Neural cell (in vitro differentiated cells): ENCODE measurements around the gene BORCS5. TPM values are rescaled to one million over a fixed set of nuclear protein-coding genes. Genes with fewer than 3 reads are reported as not detected.

Experiments used
- H2AFZ ChIP-seq: fragments of 200-600, 300-800 bp; sonication (generic), shearing (Covaris generic); 2 replicates; pipeline ENCODE4 v1.6.0; 2014; ENCODE audit warnings: low read depth, mild to moderate bottlenecking, antibody characterized with exemption, low read length, moderate library complexity
- H3F3A ChIP-seq: fragments of 200-600 bp; shearing (Covaris generic); 2 replicates; pipeline ENCODE4 v1.6.1; 2016; ENCODE audit warnings: mild to moderate bottlenecking, moderate library complexity, mixed read lengths, antibody characterized with exemption, low read length; ENCODE audit not compliant: insufficient read depth, poor library complexity, severe bottlenecking
- H3K27ac ChIP-seq: fragments of 200-600, 300-800 bp; sonication (generic), shearing (Covaris generic); 2 replicates; pipeline ENCODE4 v1.5.1; 2014; ENCODE audit warnings: mild to moderate bottlenecking, low read length, moderate library complexity
- H3K27me3 ChIP-seq: fragments of 300-800, 200-600 bp; sonication (generic), shearing (Covaris generic); 2 replicates; pipeline ENCODE4 v1.6.0; 2014; ENCODE audit warnings: mild to moderate bottlenecking, low read depth, low read length, moderate library complexity; ENCODE audit not compliant: insufficient read depth
- H3K36me3 ChIP-seq: fragments of 300-800, 200-600 bp; sonication (generic), shearing (Covaris generic); 2 replicates; pipeline ENCODE4 v1.5.1; 2014; ENCODE audit warnings: mild to moderate bottlenecking, antibody characterized with exemption, low read length, moderate library complexity; ENCODE audit not compliant: insufficient read depth
- H3K4me2 ChIP-seq: fragments of 300-800, 200-600 bp; sonication (generic), shearing (Covaris generic); 2 replicates; pipeline ENCODE4 v1.6.0; 2014; ENCODE audit warnings: mild to moderate bottlenecking, low read length
- H3K4me3 ChIP-seq: fragments of 300-800, 200-600 bp; sonication (generic), shearing (Covaris generic); 2 replicates; pipeline ENCODE4 v1.5.1; 2014; ENCODE audit warnings: mild to moderate bottlenecking, low read length, moderate library complexity
- H3K79me2 ChIP-seq: fragments of 200-600 bp; shearing (Covaris generic); replicated peaks from 2 replicates; pipeline ENCODE4 v1.6.0; 2014; ENCODE audit warnings: mild to moderate bottlenecking, low read length, moderate library complexity; ENCODE audit not compliant: insufficient read depth
- H3K9ac ChIP-seq: fragments of 300-800, 200-600 bp; sonication (generic), shearing (Covaris generic); 2 replicates; pipeline ENCODE4 v1.6.1; 2016; ENCODE audit warnings: mild to moderate bottlenecking, low read length, mixed read lengths
- H3K9me2 ChIP-seq: fragments of 200-600 bp; shearing (Covaris generic); 2 replicates; pipeline ENCODE4 v1.6.1; 2016; ENCODE audit warnings: mild to moderate bottlenecking, low read length, mixed read lengths; ENCODE audit not compliant: insufficient read depth
- H3K9me3 ChIP-seq: fragments of 200-600, 300-800 bp; sonication (generic), shearing (Covaris generic); 2 replicates; pipeline ENCODE4 v1.6.1; 2016; ENCODE audit warnings: mild to moderate bottlenecking, mixed run types, low read length, moderate library complexity, mixed read lengths
- H4K20me1 ChIP-seq: fragments of 200-600 bp; shearing (Covaris generic); 2 replicates; pipeline ENCODE4 v1.6.1; 2016; ENCODE audit warnings: mild to moderate bottlenecking, mixed run types; ENCODE audit not compliant: insufficient read depth
- CTCF ChIP-seq: fragments of 450-650 bp; IDR thresholded peaks from 2 replicates; pipeline ENCODE4 v1.5.1; 2014; ENCODE audit warnings: antibody characterized with exemption, mild to moderate bottlenecking, moderate library complexity; ENCODE audit not compliant: poor library complexity, severe bottlenecking
- EP300 ChIP-seq: fragments of 450-650 bp; conservative IDR thresholded peaks from 2 replicates; pipeline ENCODE4 v1.6.1; 2014; ENCODE audit warnings: antibody characterized with exemption, mild to moderate bottlenecking, moderate library complexity; ENCODE audit not compliant: poor library complexity, severe bottlenecking
- EZH2 ChIP-seq: fragments of 200-600, 300-800 bp; shearing (Covaris generic), sonication (generic); IDR thresholded peaks from 2 replicates; pipeline ENCODE4 v1.6.1; 2014; ENCODE audit warnings: antibody characterized with exemption, low read length, borderline replicate concordance, mild to moderate bottlenecking; ENCODE audit not compliant: insufficient read depth, poor library complexity, severe bottlenecking
- MXI1 ChIP-seq: fragments of 450-650 bp; conservative IDR thresholded peaks from 2 replicates; pipeline ENCODE4 v1.6.1; 2014; ENCODE audit warnings: antibody characterized with exemption, mild to moderate bottlenecking; ENCODE audit not compliant: poor library complexity, severe bottlenecking
- POLR2AphosphoS5 ChIP-seq: IDR thresholded peaks from 2 replicates; pipeline ENCODE4 v1.6.1; 2012
- RAD21 ChIP-seq: fragments of 450-650 bp; conservative IDR thresholded peaks from 2 replicates; pipeline ENCODE4 v1.6.1; 2014; ENCODE audit warnings: antibody characterized with exemption, mild to moderate bottlenecking, moderate library complexity
- REST ChIP-seq: IDR thresholded peaks from 2 replicates; pipeline ENCODE4 v1.6.1; 2012; ENCODE audit warnings: borderline replicate concordance
- SMC3 ChIP-seq: fragments of 450-650 bp; conservative IDR thresholded peaks from 2 replicates; pipeline ENCODE4 v1.6.1; 2014; ENCODE audit warnings: antibody characterized with exemption, mild to moderate bottlenecking, moderate library complexity; ENCODE audit not compliant: poor library complexity
- TAF1 ChIP-seq: IDR thresholded peaks from 2 replicates; pipeline ENCODE4 v1.6.1; 2012; ENCODE audit warnings: low read depth
- polyA plus RNA-seq: library from polyadenylated mRNA; depleted of rRNA; stranded (reverse); fragments of >200 nt; gene quantifications from 2 replicates; pipeline ENCODE4 v1.2.3, GENCODE V29; 2014

Gene BORCS5
- polyA plus RNA-seq, 1 donor from 2014 or later: 14.2 TPM

GRCh38 chr12:12436831-12437345, 80.0 kb downstream of the BORCS5 start:
- no peaks in the 10 kb centered on the region for H3K79me2 ChIP-seq
- TF ChIP-seq MXI1: no peak
- TF ChIP-seq CTCF: no peak
- no peak for TF ChIP-seq TAF1
- TF ChIP-seq SMC3: no peak
- no peak for TF ChIP-seq EZH2
- TF ChIP-seq RAD21: no peak
- TF ChIP-seq REST: no peak
- no peak for TF ChIP-seq EP300
- TF ChIP-seq POLR2AphosphoS5: no peak
- no peak overlapping the region for H3K4me2 ChIP-seq
- no peaks in the 10 kb centered on the region for H3K9me3 ChIP-seq
- H3K36me3 ChIP-seq: no peaks in the 10 kb centered on the region
- no peaks in the 10 kb centered on the region for H4K20me1 ChIP-seq
- H3F3A ChIP-seq: no peaks in the 10 kb centered on the region
- no peaks in the 10 kb centered on the region for H3K27me3 ChIP-seq
- no peak overlapping the region for H2AFZ ChIP-seq
- no peaks in the 10 kb centered on the region for H3K9me2 ChIP-seq
- no peak overlapping the region for H3K27ac ChIP-seq
- no peak overlapping the region for H3K9ac ChIP-seq
- no peak overlapping the region for H3K4me3 ChIP-seq

GRCh38 chr12:12439636-12440035, 82.8 kb downstream of the BORCS5 start:
- Histone ChIP-seq H3K9me2 (no peaks in the 10 kb centered on the region), H3K9me3 (no peaks in the 10 kb centered on the region), H3K27me3 (no peaks in the 10 kb centered on the region), H4K20me1 (no peaks in the 10 kb centered on the region), H3K4me3 (no peak overlapping the region), H3K79me2 (no peaks in the 10 kb centered on the region), H3K36me3 (no peaks in the 10 kb centered on the region), H3K4me2 (no peak overlapping the region), H2AFZ (no peak overlapping the region), H3K27ac (no peak overlapping the region), H3F3A (no peaks in the 10 kb centered on the region), H3K9ac (no peak overlapping the region)
- TF ChIP-seq EP300 (no peak), TAF1 (no peak), REST (no peak), CTCF (no peak), POLR2AphosphoS5 (no peak), RAD21 (no peak), EZH2 (no peak), SMC3 (no peak), MXI1 (no peak)
